Hematopoietic multipotent progenitor cell treated with erythropoietin and hydrocortisone succinate and interleukin-3 and kit ligand, for 17 days (in vitro differentiated cells): Measurements from ENCODE around the gene CRISP2.
A peak's percentile ranks its signal among the peaks of the same experiment; 100 is the strongest.
"Not testable (repeated sequence)": the region's sequence is repeated elsewhere in the genome, so short reads cannot be mapped to it uniquely, and the experiment has no call there.

Experiments
- DNase-seq: peaks from one replicate; pipeline ENCODE4 v3.0.0-alpha.2; 2015; ENCODE audit warnings: low spot score

The CRISP2 gene, protein sequence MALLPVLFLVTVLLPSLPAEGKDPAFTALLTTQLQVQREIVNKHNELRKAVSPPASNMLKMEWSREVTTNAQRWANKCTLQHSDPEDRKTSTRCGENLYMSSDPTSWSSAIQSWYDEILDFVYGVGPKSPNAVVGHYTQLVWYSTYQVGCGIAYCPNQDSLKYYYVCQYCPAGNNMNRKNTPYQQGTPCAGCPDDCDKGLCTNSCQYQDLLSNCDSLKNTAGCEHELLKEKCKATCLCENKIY

DNA sequence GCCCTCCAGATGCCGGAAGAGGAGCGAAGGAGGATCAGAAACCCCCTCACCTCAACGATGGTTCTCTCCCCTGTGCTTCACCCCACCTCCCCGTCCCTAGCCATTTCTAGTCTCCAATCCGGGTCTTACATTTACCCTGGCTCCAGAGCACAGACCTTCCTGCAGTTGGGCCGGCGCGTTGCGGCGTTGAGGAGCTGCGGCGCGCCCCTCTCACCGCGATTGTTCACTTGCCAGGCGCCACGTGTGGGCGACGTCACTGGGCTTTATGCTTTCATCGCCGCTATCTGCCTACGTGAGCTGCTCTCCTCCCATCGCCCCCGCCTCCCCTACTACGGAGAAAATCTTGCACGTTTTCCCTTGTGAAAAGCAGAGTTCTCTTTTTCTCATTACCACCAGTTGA lies at the start of gene CRISP2:
Gene CRISP2 (minus strand): TSS at position 198 of the 400 bp plus-strand sequence. CDS start 4,347 bp downstream, outside the sequence.
- DNase-seq, result no peak

DNA sequence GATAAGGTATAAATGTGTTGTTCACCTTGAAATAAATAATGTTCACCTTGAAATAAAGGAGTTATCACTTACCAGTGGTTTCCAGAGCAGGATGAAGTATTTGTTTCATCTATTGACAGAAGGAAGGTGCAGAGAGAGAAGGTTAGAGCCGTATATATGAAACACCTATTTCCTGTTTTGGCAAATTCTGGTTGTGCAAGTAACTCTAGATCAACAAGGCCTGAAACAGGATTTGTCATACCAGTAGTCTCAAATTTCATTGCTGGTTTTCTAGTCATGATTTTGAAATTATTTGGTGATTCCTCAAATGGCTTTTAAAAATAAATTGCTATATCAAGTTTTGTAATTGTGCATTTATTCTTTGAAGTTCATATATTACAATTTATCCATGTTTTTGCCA lies 30.9 kb upstream of the CRISP2 start, which contains the start of gene CRISP3:
Gene CRISP3 (minus strand): TSS at position 130 of the 400 bp plus-strand sequence. CDS start 21 bp downstream, at position 109.
- DNase-seq, result no peak

DNA sequence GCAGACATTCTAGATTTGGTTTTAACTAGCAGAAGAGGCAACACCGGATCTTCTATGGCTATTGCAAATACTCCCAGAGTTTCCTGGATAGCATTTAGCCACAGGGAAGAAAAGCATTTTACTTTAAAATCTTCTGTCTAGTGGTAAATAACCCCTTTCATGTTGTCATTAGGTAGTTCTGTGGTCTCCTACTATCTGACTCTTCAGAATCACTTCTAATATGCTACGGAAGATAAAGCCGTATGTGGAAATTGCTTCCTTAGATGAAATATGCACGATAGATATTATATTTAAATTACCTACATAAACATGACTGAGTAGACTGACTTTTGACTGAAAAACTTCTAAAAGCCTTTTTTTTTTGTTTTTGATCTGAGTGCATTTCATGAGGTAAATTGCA lies 30.1 kb upstream of the CRISP2 start:
- no peak for DNase-seq

DNA sequence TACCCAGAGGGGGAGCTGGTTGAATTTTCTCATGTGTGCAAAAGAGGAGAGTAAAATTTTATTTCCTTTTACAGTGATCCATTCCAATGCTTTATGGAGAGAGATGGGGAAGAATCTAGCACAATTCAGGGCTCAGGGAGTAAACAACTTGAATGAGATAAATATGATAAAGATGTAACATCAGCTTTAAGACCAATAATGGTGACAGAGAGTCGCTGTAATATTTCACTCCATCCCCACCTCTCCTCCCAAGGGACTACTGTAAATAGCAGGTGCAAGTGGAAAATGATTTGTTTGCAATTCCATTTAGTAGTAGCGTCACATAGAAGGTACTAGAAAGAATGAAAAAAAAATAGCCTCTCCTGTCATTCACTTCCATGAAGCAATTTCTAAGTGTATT lies 26.1 kb upstream of the CRISP2 start:
- no peak for DNase-seq

DNA sequence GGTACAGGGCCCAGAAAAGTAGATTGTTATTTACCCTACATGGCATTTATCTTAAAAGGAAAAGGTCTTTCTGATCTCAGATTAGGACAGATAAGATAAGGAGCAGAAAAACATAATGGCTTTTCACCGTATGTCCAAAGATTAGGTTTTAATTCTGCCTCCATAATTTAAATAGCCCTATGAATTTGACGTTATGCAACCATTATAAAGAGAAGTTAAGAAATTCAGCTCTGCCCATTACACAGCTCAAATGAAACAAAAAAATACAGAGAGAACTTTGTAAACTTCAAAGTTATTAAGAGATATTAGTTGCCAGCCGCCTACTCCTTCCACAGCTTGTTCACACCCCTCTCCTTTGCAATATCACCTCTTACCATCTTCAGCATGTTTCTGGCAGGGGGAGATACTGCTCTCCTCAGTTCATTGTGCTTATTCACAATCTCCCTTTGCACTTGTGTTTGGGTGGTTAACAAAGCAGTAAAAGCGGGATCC lies 22.7 kb upstream of the CRISP2 start:
- peak; percentile 61 for DNase-seq

DNA sequence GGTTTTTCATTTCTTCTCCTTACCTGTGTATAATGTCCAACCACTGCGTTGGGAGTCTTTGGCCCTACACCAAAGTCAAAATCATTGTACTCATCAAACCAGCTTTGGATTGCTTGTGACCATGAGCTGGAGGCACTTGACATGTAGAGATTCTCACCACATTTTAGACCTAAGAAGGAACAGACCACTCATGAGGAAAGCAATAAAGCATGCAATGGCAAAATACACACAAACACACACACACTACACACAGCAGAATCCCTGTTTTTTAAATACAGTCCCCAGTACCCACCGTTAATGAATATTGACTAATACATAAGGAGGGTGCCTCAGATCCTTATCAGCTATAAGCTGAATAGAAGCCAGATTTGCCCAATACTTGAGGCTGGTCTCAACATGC lies 20.3 kb upstream of the CRISP2 start:
- DNase-seq, result no peak

DNA sequence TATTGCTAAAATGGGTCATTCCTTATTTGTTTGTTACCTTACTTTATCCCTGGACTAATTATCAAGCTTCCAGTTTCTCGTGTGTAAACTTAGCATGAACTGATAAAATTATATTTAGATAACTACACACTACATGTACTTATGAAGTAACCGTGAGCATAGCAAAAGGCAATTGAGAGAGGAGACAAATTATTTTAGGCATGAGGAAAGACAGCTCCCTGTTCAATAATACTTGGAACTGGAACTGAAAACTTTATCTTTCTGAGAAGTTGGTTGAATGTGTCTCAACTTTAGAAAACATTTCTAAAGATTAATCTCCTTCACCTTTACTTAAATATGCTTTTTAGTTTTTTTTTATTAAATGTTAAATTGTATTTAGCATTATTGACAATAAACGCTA lies 19.4 kb upstream of the CRISP2 start:
- peak; percentile 18 for DNase-seq

DNA sequence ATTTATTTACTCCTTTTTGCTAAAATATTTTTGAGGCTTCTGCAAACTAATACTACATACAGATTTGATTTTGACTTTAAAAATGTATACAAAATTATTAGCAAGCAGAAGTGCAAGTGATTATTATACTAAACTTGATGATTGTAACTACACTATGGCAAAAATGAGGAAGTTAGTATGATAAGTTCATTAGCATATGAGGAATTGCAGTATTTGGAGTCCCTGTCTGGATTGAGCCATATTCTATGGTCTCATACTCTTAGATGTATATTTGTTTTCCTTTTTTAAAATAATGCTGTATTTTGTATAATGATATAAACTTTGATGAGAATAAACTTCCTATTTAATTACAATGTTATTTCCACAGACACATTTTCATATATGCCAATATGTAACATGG lies 16.9 kb upstream of the CRISP2 start:
- no peak for DNase-seq

DNA sequence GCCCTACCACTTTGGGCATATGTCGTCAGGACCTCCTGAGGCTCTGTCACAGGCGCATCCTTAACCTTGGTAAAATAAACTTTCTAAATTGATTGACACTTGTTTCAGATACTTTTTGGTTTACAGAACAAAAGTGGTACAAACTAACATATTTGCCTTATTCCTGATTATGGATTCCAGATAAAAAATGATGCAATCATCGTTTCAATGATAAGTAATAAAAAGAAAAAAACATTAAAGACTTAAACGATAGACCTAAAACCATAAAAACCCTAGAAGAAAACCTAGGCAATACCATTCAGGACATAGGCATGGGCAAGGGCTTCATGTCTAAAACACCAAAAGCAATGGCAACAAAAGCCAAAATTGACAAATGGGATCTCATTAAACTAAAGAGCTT lies 10.6 kb upstream of the CRISP2 start:
- not testable (repeated sequence) for DNase-seq

DNA sequence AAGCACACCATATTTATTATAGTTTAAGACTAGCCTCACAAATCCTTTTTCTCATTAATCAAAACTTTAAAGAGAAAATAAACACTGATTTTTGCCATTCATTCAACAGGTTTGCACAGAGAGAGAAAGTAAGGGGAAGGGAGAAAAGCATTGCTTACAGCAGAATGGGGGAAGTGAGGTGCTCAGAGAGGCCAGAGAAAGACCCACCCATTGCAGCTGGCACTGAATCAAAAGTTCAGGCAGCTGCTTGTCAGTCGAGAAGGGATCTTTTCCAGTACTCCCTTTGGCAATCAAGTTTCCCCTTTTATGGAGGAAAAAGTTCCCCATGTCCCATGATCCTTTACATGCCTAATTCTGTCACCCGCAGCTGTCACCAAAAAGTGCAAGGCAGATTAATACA lies 8.0 kb upstream of the CRISP2 start:
- DNase-seq, result peak; percentile 49

DNA sequence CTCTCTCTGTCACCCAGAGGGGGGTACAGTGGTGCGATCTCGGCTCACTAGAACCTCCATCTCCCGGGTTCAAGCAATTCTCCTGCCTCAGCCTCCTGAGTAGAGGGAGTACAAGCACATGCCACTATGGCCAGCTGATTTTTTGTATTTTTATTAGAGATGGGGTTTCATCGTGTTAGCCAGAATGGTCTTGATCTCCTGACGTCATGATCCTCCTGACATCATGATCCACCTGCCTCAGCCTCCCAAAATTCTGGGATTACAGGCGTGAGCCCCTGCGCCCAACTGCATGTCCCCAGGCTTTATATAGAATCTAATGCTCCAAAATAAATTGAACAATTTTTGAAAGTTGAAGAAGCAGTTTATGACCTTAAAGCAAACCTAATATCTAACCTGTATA lies 7.0 kb upstream of the CRISP2 start:
- no peak for DNase-seq

DNA sequence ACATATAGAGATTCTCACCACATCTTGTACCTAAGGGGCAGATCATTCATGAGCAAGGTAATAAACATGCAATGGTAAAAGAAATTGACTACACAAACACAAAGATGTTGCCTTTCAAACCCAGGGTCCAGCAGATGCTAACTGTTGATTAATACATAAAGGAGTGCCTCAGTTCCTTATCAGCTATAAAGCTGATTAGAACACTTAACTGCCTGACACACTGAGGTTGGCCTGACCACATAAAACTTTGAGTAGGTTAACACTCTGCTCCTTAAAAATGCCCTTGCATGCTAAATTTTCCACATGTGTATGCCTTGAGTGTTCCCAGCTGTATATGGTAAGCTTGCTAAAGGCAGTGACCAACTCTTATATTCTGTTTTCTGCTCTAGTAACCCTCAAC lies 14.9 kb downstream of the CRISP2 start:
- peak; percentile 11 for DNase-seq

DNA sequence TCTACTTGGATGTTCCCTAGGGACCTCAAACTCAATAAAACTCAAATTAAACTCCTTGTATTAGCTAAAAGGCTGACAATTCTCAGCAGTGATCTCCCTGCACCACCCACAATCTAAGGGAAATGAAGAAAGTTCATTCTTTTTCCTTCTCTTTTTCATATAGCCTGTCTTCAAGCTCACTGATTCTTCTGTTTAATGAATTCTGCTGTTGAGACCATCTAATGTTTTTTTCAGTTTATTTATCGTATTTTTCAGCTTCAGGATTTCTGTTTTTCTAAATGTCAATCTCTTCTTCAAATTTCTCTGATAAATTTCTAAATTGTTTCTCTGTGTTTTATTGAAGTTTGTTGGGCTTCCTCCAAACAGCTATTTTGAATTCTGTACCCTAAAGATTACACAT lies 19.8 kb downstream of the CRISP2 start:
- DNase-seq, result no peak

DNA sequence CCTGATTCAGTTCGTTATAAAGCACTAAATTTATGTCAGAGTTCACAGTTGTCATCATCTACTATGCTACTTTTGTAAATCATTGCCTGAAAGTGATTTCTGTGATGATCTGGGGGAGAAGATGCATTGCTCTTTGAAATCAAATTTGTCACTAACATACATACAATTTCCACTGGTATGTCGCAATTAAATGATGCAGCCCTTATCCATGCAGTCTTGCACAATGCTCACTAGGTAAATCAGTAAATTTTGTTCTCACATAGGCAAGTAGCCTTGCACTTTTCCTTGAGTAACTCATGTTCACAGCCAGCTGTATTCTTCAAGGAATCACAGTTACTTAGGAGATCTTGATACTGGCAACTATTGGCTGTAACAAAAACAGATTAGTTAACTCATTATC lies 20.8 kb downstream of the CRISP2 start:
- no peak for DNase-seq

DNA sequence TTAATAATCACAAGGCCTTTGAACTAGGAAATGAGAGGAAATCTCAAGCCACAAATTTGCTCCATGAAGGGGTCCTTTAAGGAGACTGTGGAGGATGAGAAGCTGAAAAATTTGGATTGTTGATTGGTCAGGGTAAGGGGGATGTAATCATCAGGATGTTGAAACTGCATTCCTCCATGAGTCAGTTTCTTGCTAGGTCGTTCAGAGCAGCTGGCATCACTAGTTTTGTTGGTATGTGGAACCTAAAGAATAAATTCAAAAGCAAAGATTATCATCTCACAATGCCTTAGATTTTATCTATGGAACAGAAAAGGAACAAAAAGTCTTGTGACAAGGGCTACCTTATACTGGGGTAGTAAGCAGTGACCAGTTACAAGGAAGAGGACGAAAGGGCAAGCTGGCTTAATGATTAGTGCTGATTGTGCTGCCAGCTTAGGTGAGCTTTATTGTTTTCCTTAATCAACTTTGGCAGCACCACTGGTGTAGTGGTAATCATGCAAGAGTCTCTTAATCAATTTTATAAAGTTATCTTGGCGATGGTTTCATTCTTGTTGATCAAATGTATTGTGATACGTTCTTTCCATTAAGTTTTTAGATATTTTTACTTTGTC lies 36.6 kb downstream of the CRISP2 start:
- no peak for DNase-seq

DNA sequence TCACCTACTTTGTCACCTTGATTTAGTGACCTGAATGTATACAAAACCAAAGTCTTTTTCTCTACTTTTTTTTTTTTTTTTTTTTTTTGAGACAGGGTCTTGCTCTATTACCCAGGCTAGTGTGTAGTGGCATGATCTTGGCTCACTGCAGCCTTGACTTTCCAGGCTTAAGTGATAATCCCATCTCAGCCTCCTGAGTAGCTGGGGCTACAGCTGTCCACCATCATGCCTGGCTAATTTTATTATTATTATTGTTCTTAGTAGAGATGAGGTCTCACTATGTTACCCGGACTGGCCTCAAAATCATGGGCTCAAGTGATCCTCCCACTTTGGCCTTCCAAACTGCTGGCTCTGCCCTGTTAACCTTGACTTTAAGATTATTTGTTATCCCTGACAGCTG lies 37.5 kb downstream of the CRISP2 start:
- DNase-seq, result no peak

DNA sequence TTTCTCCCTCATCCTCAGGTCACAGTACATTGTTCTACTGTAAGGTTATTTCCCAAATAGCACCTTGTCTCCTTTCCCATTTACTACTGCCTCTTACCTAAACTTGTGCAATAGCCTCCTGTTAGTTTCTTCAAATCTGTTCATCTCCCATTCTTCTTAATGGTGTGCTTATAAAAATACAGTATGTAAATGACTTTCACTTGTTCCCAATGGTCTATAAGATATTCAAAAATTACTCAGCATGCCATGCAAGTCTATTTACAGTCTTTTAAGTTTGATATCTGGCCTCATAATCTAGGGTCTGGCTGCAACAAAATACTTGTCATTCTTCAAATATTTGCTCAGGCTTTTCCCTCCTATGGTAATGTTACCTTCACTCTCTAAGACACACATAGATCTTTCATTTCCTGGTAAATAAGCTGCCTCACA lies 45.2 kb downstream of the CRISP2 start:
- no peak for DNase-seq

DNA sequence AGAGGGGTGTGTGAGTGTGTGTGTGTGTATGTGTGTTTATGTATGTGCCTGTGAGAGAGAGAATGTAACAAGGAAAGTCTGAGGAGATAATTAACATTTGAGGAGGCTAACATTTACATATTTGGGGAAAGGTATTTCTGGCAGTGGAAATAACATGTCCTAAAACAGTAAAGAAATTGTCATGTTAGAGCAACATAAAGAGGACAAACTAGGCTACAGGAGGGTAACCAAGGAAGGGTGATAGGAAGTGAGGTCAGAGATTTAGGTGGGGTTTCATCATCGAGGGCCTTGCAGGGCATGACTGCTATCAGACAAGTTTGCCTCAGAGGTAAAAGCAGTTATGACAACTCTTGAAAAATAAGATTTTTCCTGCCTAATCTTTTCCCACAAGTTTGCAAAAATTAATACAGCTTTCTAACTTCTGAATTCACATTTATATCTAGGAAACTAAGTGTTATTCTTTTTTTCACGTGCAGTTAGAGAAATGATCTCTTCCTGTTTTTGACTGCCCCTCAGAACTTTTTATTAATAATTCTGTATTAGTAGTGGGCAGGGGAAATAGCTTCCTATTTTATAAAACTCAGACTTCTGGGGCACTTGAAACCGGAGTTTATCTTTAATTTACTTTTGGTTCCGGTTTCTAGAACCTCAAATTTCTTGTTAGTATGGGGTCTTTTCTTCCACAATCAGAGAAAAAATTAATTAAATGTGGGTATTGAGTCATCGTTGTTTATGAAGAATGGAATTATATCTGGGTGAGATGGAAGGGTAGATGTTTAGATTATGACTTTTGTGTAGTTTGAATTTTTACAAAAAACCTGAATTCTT lies 46.2 kb downstream of the CRISP2 start:
- peak; percentile 66 for DNase-seq

DNA sequence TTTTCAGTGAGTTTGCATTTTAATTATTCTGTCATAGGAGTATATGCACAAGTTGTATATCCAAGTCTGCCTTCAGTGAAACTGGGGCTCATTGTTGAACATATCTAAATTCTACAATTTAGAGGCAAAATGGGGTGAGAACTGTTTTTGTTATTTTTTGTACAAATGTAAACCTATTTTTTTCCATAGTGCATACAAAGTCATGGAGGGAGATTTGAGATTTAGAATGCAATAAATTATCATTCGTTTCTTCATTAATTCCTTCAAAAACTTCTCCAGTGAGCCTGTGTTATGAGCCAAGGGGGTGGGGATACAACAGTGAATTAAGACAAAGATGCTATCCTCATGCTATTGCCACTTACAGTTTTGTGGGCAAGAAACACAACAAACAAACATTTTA lies 46.9 kb downstream of the CRISP2 start:
- DNase-seq, result no peak

DNA sequence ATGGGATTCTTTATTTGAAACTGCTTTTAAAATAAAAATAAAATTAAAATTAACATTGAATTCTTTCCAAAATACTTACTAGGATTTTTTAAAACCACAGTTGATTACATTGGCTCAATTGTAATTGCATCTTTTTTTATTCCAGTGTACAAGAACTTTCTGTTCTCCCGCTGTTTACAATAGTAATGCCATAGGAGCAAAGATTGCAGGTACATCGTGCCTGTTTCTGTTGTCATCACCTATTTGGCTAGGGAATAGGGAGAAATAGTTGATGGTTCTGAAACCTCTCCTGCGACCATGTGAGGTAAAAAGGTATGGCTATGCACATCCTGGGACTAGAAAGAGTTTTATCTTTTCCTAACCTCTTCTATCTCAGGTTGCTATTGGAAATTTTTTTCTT lies 48.5 kb downstream of the CRISP2 start:
- DNase-seq, result no peak

DNA sequence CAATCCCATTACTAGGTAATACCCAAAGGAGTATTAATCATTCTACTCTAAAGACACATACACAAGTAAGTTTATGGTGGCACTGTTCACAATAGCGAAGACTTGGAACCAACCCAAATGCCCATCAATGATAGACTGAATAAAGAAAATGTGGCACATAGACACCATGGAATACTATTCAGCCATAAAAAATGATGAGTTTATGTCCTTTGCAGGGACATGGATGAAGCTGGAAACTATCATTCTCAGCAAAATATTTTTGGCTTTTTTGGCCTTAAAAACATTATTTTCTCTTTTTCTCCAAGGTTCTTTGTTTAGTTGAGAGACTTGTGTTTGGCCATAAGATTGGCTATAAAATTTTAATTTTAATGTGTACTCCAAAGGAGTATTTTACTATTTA lies 49.3 kb downstream of the CRISP2 start:
- not testable (repeated sequence) for DNase-seq

DNA sequence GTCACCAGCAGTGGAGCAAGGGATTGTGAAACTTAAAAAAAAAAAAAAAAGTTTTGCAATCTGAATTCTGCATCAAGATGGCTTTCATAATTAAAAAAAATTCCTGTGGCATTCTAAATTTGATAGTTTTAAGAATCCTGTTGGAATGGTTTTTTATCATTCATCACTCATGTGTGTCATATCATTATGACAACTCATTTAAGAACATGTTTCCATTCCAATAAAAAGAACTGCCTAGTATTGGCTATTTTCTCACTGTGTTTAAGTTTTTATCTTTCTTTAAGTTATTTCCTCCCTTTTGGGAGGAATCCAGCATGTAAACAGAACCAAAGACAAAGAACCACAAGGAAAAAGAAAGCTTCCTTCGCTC lies 50.5 kb downstream of the CRISP2 start:
- no peak for DNase-seq
